Measurements from ENCODE around the gene SLC2A4. TPM values are rescaled to one million over a fixed set of nuclear protein-coding genes. Genes with fewer than 3 reads are reported as not detected.
"Not testable (repeated sequence)": the region's sequence is repeated elsewhere in the genome, so short reads cannot be mapped to it uniquely, and the experiment has no call there.

Gene SLC2A4
- total RNA-seq, 1 donor from 2014 or later, result 0.16 TPM

- DNase-seq, result no peak
These were observed 42.9 kb downstream of the SLC2A4 start for GRCh38 chr17:7324438-7324779.

DNA sequence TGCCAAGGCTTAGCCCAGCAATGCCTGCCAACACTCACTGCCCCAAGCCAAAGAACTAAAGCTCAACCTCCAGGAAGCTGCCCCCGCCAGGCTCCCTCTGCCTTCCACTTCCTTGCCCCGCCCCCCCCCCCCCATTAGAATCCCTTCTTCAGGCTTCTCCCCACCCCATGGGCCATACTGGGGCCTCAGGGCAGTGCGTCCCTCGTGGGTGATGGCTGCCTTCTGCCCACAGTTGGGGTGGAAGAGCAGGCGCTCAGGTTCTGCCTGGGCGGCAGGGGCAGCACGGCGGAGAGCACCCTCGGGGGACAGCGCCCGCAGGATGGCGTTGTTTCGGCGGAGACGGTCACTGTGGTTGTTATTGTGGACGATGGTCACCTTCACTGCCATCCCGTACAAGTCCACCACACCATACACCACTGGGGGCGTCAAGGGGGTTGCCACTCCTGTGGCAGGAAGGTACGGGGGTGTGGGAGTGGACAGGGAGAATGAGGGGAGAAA lies 43.6 kb downstream of the SLC2A4 start:
- no peak for DNase-seq

DNA sequence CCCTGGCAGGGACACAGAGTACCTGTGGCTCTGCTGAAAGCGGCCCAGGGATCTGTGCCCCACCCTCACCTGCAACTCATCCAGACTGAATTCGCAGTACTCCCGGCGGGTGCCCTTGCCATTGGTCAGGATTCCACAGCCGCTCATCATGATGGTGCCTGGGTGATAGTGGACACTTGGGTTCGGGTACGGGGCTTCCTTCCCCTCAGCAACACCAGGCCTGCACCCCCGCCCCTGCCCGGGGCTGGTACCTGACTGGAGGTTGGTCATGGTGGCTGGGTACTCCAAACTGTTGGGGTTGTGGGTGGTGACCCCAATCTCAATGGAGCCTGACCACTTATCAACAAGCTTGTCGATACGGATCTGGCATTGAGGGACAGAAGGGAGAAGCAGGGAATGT lies 44.7 kb downstream of the SLC2A4 start:
- no peak for DNase-seq

GRCh38 chr17:7327056-7327455 lies 45.5 kb downstream of the SLC2A4 start:
- DNase-seq, result no peak

DNA sequence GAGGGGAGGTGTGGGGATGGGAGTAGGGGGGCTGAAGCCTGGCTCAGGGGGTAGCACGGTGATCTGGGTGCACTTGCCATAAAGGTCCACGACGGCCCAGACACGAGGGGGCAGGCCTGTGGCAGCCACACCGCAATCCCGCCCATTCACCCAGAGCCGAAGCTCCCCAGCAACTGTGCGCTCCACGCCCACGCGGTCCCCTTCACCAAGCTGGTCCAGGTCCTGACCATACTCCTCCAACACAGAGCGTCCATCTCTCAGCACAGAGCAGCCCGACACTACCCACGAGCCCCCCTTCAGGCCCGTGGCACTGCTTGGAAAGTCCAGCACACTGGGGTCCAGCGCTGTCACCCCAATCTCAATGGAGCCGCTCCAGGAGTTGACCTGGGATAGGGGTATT lies 46.0 kb downstream of the SLC2A4 start:
- DNase-seq, result no peak

GRCh38 chr17:7328009-7328408 lies 46.5 kb downstream of the SLC2A4 start:
- DNase-seq, result no peak

DNA sequence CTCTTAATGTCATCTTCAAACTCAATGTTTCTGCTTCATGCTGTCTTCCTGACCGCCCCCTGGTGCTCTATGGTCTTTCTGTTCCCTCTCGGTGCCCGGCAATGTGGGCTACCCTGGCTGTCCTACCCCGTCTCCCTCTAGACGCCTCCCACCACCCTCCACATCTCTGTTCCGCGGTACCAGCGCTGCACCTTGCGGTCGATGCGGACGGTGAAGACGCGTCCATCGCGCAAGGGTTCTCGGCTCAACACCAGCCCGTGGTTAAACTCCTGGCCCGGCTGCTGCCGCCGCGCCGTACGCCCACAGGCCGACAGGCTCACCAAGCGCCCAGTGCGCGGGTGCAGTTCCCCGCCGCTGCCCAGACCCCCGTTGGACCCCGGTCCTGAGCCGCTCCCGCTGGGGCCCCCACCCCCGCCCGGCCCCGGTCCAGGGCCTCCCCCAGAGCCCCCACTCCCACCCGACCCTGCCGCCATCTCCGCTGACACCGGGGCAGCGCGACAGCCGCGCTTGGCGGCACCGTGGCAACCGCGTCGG lies 47.4 kb downstream of the SLC2A4 start, which contains the start of gene NEURL4:
NEURL4 (minus strand) TSS at position 496 of the 534 bp plus-strand sequence; CDS start at position 473, 23 bp downstream.
- no peak for DNase-seq

- DNase-seq, result peak; percentile 94
These were observed 48.0 kb downstream of the SLC2A4 start for GRCh38 chr17:7329374-7329996.

DNA sequence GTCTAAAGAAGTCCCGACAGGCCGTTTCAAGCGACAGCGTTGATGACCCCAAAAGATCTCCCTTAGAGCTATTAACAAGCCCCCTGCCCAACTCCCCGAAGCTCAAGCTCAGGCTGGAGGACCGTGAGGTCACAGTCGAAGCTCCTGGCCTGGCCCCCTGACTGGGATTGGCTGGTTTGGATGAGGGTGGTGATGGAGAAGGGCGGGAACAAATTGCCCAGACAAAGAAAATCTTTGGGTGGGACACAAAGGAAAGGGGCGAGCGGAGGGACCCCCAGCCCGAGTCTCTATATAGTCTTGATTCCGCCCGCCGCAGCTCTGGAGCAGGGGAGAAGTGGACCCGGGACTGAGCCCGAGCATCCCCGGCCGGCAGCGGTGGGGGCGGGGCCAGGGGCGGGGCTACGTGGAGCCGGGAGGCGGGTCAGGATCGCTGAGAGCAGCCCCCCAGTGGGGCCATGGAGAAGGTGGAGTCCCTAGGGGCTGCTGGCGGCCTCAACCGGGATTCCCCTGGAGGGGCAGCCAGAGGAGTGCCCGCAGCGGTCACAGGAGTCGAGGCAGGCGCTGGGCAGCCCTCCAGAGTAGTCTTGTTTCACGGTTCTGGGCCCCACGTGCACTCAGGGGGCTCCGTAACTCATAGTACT lies 48.6 kb downstream of the SLC2A4 start:
- peak; percentile 67 for DNase-seq

GRCh38 chr17:7330638-7331015 lies 49.1 kb downstream of the SLC2A4 start:
- DNase-seq, result no peak

GRCh38 chr17:7332111-7332510 lies 50.6 kb downstream of the SLC2A4 start:
- DNase-seq, result no peak

DNA sequence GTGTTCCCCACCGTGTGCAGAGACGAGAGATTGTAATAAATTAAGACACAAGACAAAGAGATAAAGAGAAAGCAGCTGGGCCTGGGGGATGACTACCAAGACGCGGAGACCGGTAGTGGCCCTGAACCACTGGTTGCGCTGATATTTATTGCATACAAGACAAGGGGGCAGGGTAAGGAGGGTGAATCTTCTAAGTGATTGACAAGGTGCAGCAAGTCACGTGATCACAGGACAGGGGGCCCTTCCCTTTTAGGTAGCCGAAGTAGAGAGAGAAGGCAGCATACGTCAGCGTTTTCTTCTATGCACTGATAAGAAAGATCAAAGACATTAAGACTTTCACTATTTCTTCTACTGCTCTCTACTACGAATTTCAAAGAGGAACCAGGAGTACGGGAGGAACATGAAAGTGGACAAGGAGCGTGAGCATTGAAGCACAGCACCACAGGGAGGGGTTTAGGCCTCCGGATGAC lies 51.1 kb downstream of the SLC2A4 start:
- not testable (repeated sequence) for DNase-seq

- DNase-seq, result no peak
These were observed 53.5 kb downstream of the SLC2A4 start for GRCh38 chr17:7334938-7335538.

DNA sequence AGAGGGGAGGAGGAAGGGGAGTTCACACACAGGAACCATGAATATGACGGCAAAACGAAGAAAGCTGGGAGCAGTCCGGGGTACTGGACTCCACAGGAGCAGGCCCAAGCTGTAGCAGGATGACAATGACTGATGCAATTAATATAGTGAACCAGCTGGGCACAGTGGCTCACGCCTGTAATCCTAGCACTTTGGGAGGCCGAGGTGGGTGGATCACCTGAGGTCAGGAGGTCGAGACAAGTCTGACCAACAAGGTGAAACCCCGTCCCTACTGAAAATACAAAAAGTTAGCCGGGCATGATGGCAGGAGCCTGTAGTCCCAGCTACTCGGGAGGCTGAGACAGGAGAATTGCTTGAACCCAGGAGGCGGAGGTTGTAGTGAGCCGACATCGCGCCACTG lies 54.2 kb downstream of the SLC2A4 start:
- not testable (repeated sequence) for DNase-seq

DNA sequence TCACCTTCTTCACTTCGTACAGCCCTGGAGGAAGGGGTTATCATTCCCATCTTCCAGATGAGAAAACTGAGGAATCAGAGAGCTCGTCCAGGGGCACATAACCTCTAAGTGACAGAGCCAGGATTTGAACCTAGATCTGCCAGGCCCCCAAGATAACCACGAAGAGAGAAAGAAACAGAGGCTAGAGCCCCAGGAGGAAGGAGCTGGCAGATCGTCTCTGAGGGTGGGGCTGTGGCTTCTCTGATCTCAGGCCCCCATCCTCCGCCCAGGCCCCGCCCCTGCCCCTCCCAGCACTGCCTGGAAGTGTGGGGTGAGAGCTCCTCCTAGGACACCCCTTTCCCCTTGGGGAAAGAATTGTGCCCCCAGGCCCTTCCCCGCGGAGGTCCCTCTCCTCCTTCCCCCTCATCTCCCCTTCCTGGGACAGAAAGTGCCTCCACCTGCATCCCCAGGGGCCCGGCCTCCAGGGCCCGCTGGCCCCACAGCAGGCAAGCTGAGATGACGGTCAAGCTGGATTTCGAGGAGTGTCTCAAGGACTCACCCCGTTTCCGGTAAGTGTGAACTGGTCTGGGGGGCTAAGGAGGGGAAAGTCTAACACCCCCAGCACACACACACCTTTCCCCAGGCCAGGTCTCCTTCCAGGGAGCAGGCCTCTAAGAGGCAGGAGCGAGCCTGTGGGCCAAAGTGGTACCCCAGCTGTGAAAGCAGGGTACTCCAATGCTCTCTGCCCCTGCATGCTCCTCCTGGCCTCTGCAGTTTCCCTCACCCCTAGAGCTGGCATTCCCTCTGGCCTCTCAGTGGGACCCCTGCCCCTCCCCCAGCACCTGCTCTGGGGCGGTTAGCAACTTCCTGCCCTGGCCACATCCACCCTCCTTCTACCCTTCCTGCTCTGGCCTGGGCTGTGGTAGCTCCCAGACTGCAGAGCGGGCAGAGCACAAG lies 55.0 kb downstream of the SLC2A4 start, which contains the start of gene ACAP1:
ACAP1 (plus strand) TSS at position 290 of the 936 bp plus-strand sequence; CDS start at position 496, 206 bp downstream.
- DNase-seq, result no peak

DNA sequence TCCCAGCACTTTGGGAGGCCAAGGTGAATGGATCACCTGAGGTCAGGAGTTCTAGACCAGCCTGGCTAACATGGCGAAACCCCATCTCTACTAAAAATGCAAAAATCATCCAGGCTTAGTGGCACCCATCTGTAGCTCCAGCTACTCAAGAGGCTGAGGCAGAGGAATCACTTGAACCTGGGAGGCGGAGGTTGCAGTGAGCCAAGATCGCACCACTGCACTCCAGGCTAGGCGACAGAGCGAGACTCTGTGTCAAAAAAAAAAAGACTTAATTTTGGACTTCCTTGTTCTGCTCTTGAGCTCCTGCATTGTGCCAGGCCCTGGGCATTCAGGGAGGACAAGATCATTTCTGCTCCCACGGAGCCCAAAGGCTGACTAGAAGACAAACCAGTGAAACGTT lies 56.1 kb downstream of the SLC2A4 start:
- not testable (repeated sequence) for DNase-seq

Small RNA genes lying within 50 kb of the gene (small RNA-seq; reads per million reads assigned to genes)
- gene AC026954.2, result not detected
- not detected for gene RF00019

Other genes with a start within 250 kb of the SLC2A4 start
- 0.47 TPM for gene SLC16A13, start 245.7 kb upstream of the SLC2A4 start, total RNA-seq
- 0.31 TPM for gene SLC16A11, start 237.6 kb upstream of the SLC2A4 start, total RNA-seq
- gene CLEC10A, start 201.5 kb upstream of the SLC2A4 start, total RNA-seq, result not detected
- gene ASGR2, start 166.9 kb upstream of the SLC2A4 start, total RNA-seq, result not detected
- 15.6 TPM for gene ASGR1, start 102.3 kb upstream of the SLC2A4 start, total RNA-seq
- gene DLG4, start 61.9 kb upstream of the SLC2A4 start, total RNA-seq, result 131 TPM
- 77.2 TPM for gene ACADVL, start 61.8 kb upstream of the SLC2A4 start, total RNA-seq
- 49.1 TPM for gene DVL2, start 47.2 kb upstream of the SLC2A4 start, total RNA-seq
- 33.7 TPM for gene PHF23, start 42.3 kb upstream of the SLC2A4 start, total RNA-seq
- gene GABARAP, start 39.3 kb upstream of the SLC2A4 start, total RNA-seq, result 93.3 TPM
- gene CTDNEP1, start 30.0 kb upstream of the SLC2A4 start, total RNA-seq, result 26.5 TPM
- gene ELP5, start 29.5 kb upstream of the SLC2A4 start, total RNA-seq, result 25.4 TPM
- 0.16 TPM for gene CLDN7, start 19.2 kb upstream of the SLC2A4 start, total RNA-seq
- gene YBX2, start 12.9 kb downstream of the SLC2A4 start, total RNA-seq, result 2.7 TPM
- gene EIF5A, start 25.9 kb downstream of the SLC2A4 start, total RNA-seq, result 156 TPM
- 29.5 TPM for gene GPS2, start 33.6 kb downstream of the SLC2A4 start, total RNA-seq
- gene NEURL4, start 47.6 kb downstream of the SLC2A4 start, total RNA-seq, result 46.6 TPM
- not detected for gene ACAP1, start 54.8 kb downstream of the SLC2A4 start, total RNA-seq
- gene KCTD11, start 70.4 kb downstream of the SLC2A4 start, total RNA-seq, result 3.9 TPM
- gene TMEM95, start 73.4 kb downstream of the SLC2A4 start, total RNA-seq, result not detected
- 0.94 TPM for gene TNK1, start 99.4 kb downstream of the SLC2A4 start, total RNA-seq
- gene PLSCR3, start 112.8 kb downstream of the SLC2A4 start, total RNA-seq, result 10.0 TPM
- gene TMEM256, start 122.4 kb downstream of the SLC2A4 start, total RNA-seq, result 55.2 TPM
- gene NLGN2, start 126.1 kb downstream of the SLC2A4 start, total RNA-seq, result 9.2 TPM
- gene SPEM1, start 138.6 kb downstream of the SLC2A4 start, total RNA-seq, result not detected
- not detected for gene SPEM2, start 143.9 kb downstream of the SLC2A4 start, total RNA-seq
- not detected for gene SPEM3, start 147.1 kb downstream of the SLC2A4 start, total RNA-seq
- gene TMEM102, start 153.7 kb downstream of the SLC2A4 start, total RNA-seq, result 3.7 TPM
- gene FGF11, start 157.8 kb downstream of the SLC2A4 start, total RNA-seq, result 18.2 TPM
- 17.2 TPM for gene CHRNB1, start 163.3 kb downstream of the SLC2A4 start, total RNA-seq
- 17.6 TPM for gene ZBTB4, start 197.9 kb downstream of the SLC2A4 start, total RNA-seq
- gene SLC35G6, start 199.7 kb downstream of the SLC2A4 start, total RNA-seq, result not detected
- gene POLR2A, start 202.6 kb downstream of the SLC2A4 start, total RNA-seq, result 54.6 TPM